ENCODE results near the gene C17orf75. TPM values are rescaled to one million over a fixed set of nuclear protein-coding genes. Genes with fewer than 3 reads are reported as not detected.

C17orf75 gene
- total RNA-seq, 1 experiment from 2014 or later, result 21.1 TPM

GRCh38 chr17:32298298-32298697 lies 43.7 kb downstream of the C17orf75 start:
- TF ChIP-seq CTCF (IDR thresholded peaks at IDR 0.05; ENCODE audit: unreplicated experiment), result no peak
- DNase-seq, result no peak
- no peaks in the 10 kb centered on the region for H3K9me3 Mint-ChIP-seq (ENCODE audit: low read depth, unreplicated experiment)
- no peak overlapping the region for H3K27ac Mint-ChIP-seq (ENCODE audit: unreplicated experiment)
- peaks cover 19% of the 10 kb centered on the region for H3K27me3 Mint-ChIP-seq (ENCODE audit: unreplicated experiment)
- H3K36me3 Mint-ChIP-seq (ENCODE audit: insufficient read depth, unreplicated experiment), result no peaks in the 10 kb centered on the region
- no TSS peak for BruUV-seq (replicated peaks)
- intact Hi-C loops (cut with micrococcal nuclease; ENCODE audit: unreplicated experiment), result no loop called here
- no peaks in the 10 kb centered on the region for H3K4me1 Mint-ChIP-seq (ENCODE audit: low read depth, unreplicated experiment)
- CTCF ChIA-PET, result interaction anchor here (1.5 kb wide), 1 partner anchor 45 kb away, joined by 3 read pairs; no protein-coding TSS in a partner anchor
- no peak overlapping the region for H3K4me3 Mint-ChIP-seq (ENCODE audit: low read depth, unreplicated experiment)

GRCh38 chr17:32297860-32298259 lies 44.1 kb downstream of the C17orf75 start:
- intact Hi-C loops (cut with micrococcal nuclease; ENCODE audit: unreplicated experiment), result no loop called here
- CTCF ChIA-PET, result interaction anchor here (1.5 kb wide), 1 partner anchor 45 kb away, joined by 3 read pairs; no protein-coding TSS in a partner anchor
- no peaks in the 10 kb centered on the region for H3K36me3 Mint-ChIP-seq (ENCODE audit: insufficient read depth, unreplicated experiment)
- H3K4me1 Mint-ChIP-seq (ENCODE audit: low read depth, unreplicated experiment), result no peaks in the 10 kb centered on the region
- no TSS peak for BruUV-seq (replicated peaks)
- no peaks in the 10 kb centered on the region for H3K9me3 Mint-ChIP-seq (ENCODE audit: low read depth, unreplicated experiment)
- H3K27me3 Mint-ChIP-seq (ENCODE audit: unreplicated experiment), result peaks cover 18% of the 10 kb centered on the region
- H3K4me3 Mint-ChIP-seq (ENCODE audit: low read depth, unreplicated experiment), result no peak overlapping the region
- no peak overlapping the region for H3K27ac Mint-ChIP-seq (ENCODE audit: unreplicated experiment)
- no peak for DNase-seq
- no peak for TF ChIP-seq CTCF (IDR thresholded peaks at IDR 0.05; ENCODE audit: unreplicated experiment)

- H3K27ac Mint-ChIP-seq (ENCODE audit: unreplicated experiment), result no peak overlapping the region
- no peak overlapping the region for H3K4me3 Mint-ChIP-seq (ENCODE audit: low read depth, unreplicated experiment)
- H3K4me1 Mint-ChIP-seq (ENCODE audit: low read depth, unreplicated experiment), result no peaks in the 10 kb centered on the region
- no TSS peak for BruUV-seq (replicated peaks)
- H3K9me3 Mint-ChIP-seq (ENCODE audit: low read depth, unreplicated experiment), result no peaks in the 10 kb centered on the region
- H3K36me3 Mint-ChIP-seq (ENCODE audit: insufficient read depth, unreplicated experiment), result no peaks in the 10 kb centered on the region
- H3K27me3 Mint-ChIP-seq (ENCODE audit: unreplicated experiment), result peaks cover 18% of the 10 kb centered on the region
- no peak for TF ChIP-seq CTCF (IDR thresholded peaks at IDR 0.05; ENCODE audit: unreplicated experiment)
- intact Hi-C loops (cut with micrococcal nuclease; ENCODE audit: unreplicated experiment), result no loop called here
- DNase-seq, result no peak
- CTCF ChIA-PET, result no interaction called here
These were observed 44.5 kb downstream of the C17orf75 start for GRCh38 chr17:32297424-32297823.

GRCh38 chr17:32292094-32292493 lies 49.9 kb downstream of the C17orf75 start:
- TF ChIP-seq CTCF (IDR thresholded peaks at IDR 0.05; ENCODE audit: unreplicated experiment), result no peak
- CTCF ChIA-PET, result interaction anchor here (0.7 kb wide), 2 partner anchors 141 to 204 kb away, joined by 3 to 5 read pairs; no protein-coding TSS in a partner anchor
- Mint-ChIP-seq H3K4me1 (ENCODE audit: low read depth, unreplicated experiment) (no peaks in the 10 kb centered on the region), H3K27me3 (ENCODE audit: unreplicated experiment) (no peaks in the 10 kb centered on the region), H3K36me3 (ENCODE audit: insufficient read depth, unreplicated experiment) (peaks cover 4% of the 10 kb centered on the region), H3K9me3 (ENCODE audit: low read depth, unreplicated experiment) (no peaks in the 10 kb centered on the region), H3K4me3 (ENCODE audit: low read depth, unreplicated experiment) (no peak overlapping the region), H3K27ac (ENCODE audit: unreplicated experiment) (no peak overlapping the region)
- DNase-seq, result no peak
- BruUV-seq (replicated peaks), result no TSS peak
- intact Hi-C loops (cut with micrococcal nuclease; ENCODE audit: unreplicated experiment), result no loop called here

Data from Calu3 (cell line).